PC-9 (cell line): ENCODE measurements around the gene FAIM2. TPM values are rescaled to one million over a fixed set of nuclear protein-coding genes. Genes with fewer than 3 reads are reported as not detected.

Experiments used
- BruUV-seq: library from RNA; stranded (reverse); fragments of 400-500 nt; replicated peaks from 2 replicates; lab custom pipeline; 2021; lab: Mats Ljungman, UMichigan
- CTCF ChIA-PET: fragments of 300-600 bp; sonication (Branson Sonifier 250); formaldehyde crosslinking; loops from one replicate; lab custom pipeline; 2022; ENCODE audit warnings: antibody characterized with exemption; lab: Charles Lee
- POLR2A ChIA-PET: fragments of 300-600 bp; sonication (Branson Sonifier 250); formaldehyde crosslinking; loops from one replicate; lab custom pipeline; 2022; ENCODE audit warnings: antibody characterized with exemption; ENCODE audit not compliant: unreplicated experiment; lab: Charles Lee
- DNase-seq, 2 experiments: peaks; one replicate each; pipeline versions ENCODE4 v3.0.0 to v3.0.0-alpha.2; 2015 to 2022; ENCODE audit warnings: mixed read lengths in 1 of 2
- H2AFZ ChIP-seq: fragments of 200-600 bp; sonication (generic); 2 replicates; pipeline ENCODE4 v1.8.1; 2017; ENCODE audit warnings: antibody characterized with exemption
- H3F3A ChIP-seq: fragments of 200-600 bp; sonication (generic); 2 replicates; pipeline ENCODE4 v1.8.1; 2017; ENCODE audit warnings: antibody characterized with exemption, mild to moderate bottlenecking, low read depth; ENCODE audit not compliant: insufficient read depth
- H3K27ac ChIP-seq: fragments of 200-600 bp; sonication (generic); 2 replicates; pipeline ENCODE4 v1.6.1; 2016; ENCODE audit warnings: mixed run types
- H3K27me3 ChIP-seq: fragments of 200-600 bp; sonication (generic); 2 replicates; pipeline ENCODE4 v1.6.1; 2016; ENCODE audit warnings: low read depth, mixed run types; ENCODE audit not compliant: insufficient read depth
- H3K36me3 ChIP-seq: fragments of 200-600 bp; sonication (generic); 2 replicates; pipeline ENCODE4 v1.6.1; 2016; ENCODE audit warnings: low read depth, mixed run types
- H3K4me1 ChIP-seq: fragments of 200-600 bp; sonication (generic); replicated peaks from 2 replicates; pipeline ENCODE4 v1.6.1; 2016; ENCODE audit warnings: mixed run types; ENCODE audit not compliant: insufficient read depth
- H3K4me2 ChIP-seq: fragments of 200-600 bp; sonication (generic); 2 replicates; pipeline ENCODE4 v1.6.1; 2017; ENCODE audit warnings: mixed run types
- H3K4me3 ChIP-seq: fragments of 200-600 bp; sonication (generic); 2 replicates; pipeline ENCODE4 v1.6.1; 2016; ENCODE audit warnings: mixed run types
- H3K79me2 ChIP-seq: fragments of 200-600 bp; sonication (generic); 2 replicates; pipeline ENCODE4 v1.6.1; 2017; ENCODE audit warnings: low read depth, mixed run types
- H3K9me2 ChIP-seq: fragments of 200-600 bp; sonication (generic); 2 replicates; pipeline ENCODE4 v1.8.1; 2017; ENCODE audit warnings: mild to moderate bottlenecking; ENCODE audit not compliant: insufficient read depth
- H3K9me3 ChIP-seq: fragments of 200-600 bp; sonication (generic); 2 replicates; pipeline ENCODE4 v1.8.1; 2016; ENCODE audit warnings: low read depth; ENCODE audit not compliant: insufficient read depth
- H4K20me1 ChIP-seq: fragments of 200-600 bp; sonication (generic); 2 replicates; pipeline ENCODE4 v1.8.1; 2017; ENCODE audit not compliant: insufficient read depth
- EZH2 ChIP-seq: fragments of 200-600 bp; sonication (generic); IDR thresholded peaks from 2 replicates; pipeline ENCODE4 v1.8.0; 2017; ENCODE audit warnings: antibody characterized with exemption, low read depth
- intact Hi-C: fragments of 100-400 bp; cut with micrococcal nuclease; formaldehyde crosslinking; loops from one replicate; pipeline ENCODE4 v1.10.0; 2022; ENCODE audit not compliant: unreplicated experiment
- total RNA-seq: library from RNA; stranded (reverse); gene quantifications from 2 replicates; pipeline ENCODE4 v1.2.3, GENCODE V29; 2021
- TF ChIP-seq, protein P1 (sequence below): fragments of 200-600 bp; sonication (generic); conservative IDR thresholded peaks from 2 replicates; pipeline ENCODE4 v1.6.1; 2017; ENCODE audit warnings: mixed run types, antibody characterized with exemption, mild to moderate bottlenecking, moderate library complexity

The FAIM2 gene
- total RNA-seq, 1 experiment from 2014 or later: not detected

DNA sequence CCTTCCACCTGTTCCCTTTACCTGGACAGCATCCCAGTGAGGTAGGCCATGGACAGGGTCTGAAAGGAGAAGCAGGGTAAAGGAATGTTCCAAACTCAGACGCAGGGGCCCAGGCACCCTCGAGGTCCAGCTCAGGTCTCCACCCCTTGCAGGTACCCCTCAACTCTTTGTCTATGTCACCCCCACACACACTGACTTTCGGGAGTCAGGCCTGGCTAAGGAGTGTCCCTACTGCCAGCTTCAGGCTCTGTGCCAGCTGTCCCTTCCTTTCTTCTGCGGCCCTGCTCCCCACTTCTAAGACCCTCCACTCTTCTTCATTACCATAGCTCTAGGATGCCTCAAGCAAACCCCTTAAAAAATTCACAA, 13.6 kb downstream of the FAIM2 start:
- DNase-seq: no peak
- H3K9me3 ChIP-seq: no peaks in the 10 kb centered on the region
- H3K4me2 ChIP-seq: no peak overlapping the region
- peaks cover 6% of the 10 kb centered on the region; the same call in 1 of the 2 replicates for H3F3A ChIP-seq
- TF ChIP-seq, protein P1, sequence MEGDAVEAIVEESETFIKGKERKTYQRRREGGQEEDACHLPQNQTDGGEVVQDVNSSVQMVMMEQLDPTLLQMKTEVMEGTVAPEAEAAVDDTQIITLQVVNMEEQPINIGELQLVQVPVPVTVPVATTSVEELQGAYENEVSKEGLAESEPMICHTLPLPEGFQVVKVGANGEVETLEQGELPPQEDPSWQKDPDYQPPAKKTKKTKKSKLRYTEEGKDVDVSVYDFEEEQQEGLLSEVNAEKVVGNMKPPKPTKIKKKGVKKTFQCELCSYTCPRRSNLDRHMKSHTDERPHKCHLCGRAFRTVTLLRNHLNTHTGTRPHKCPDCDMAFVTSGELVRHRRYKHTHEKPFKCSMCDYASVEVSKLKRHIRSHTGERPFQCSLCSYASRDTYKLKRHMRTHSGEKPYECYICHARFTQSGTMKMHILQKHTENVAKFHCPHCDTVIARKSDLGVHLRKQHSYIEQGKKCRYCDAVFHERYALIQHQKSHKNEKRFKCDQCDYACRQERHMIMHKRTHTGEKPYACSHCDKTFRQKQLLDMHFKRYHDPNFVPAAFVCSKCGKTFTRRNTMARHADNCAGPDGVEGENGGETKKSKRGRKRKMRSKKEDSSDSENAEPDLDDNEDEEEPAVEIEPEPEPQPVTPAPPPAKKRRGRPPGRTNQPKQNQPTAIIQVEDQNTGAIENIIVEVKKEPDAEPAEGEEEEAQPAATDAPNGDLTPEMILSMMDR: no peak
- TF ChIP-seq EZH2: no peak
- H3K9me2 ChIP-seq: no peaks in the 10 kb centered on the region
- no peaks in the 10 kb centered on the region for H3K36me3 ChIP-seq
- no peak overlapping the region for H2AFZ ChIP-seq
- H4K20me1 ChIP-seq: no peaks in the 10 kb centered on the region
- ChIA-PET POLR2A (no interaction called here), CTCF (no interaction called here)
- no peaks in the 10 kb centered on the region for H3K79me2 ChIP-seq
- intact Hi-C loops: no loop called here
- H3K4me1 ChIP-seq: peaks cover 13% of the 10 kb centered on the region
- H3K27ac ChIP-seq: no peak overlapping the region
- H3K4me3 ChIP-seq: no peak overlapping the region
- BruUV-seq: no TSS peak
- H3K27me3 ChIP-seq: peaks cover 5% of the 10 kb centered on the region

DNA sequence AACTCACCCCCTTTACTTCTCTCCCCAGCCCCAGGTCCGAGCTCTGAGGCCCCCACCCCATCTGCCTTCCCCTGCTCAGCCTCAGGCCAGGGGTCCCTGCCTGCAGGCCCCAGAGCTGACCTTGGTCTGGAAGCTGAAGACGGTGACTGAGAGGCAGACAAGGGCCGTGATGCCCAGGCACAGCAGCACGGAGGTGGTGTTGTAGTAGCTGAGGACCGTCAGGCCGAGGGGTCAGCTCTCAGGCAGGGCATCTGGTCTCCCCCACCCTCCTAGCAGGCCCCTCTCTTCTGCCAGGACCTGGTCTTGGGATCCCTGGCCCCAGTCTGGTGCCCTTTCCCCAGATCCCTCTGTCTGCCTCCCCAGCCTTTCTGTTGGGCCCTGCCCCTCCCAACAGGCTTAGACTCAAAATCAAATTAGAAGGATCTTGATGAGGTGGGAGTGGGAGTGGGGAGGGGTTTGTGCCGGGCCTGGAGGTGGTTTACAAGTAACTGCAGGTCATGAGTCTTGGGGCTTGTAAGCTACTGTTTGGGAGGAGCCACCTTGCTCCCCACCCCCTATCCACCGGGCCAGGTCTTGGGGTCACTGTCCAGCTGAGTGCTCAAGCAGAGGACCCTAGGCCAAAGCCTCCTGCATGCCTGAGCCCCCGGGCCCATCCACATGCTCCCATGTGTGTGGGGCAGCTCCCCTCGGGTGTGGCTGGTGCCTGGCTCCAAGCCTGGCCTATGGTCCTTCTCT, 14.2 kb downstream of the FAIM2 start:
- H3K79me2 ChIP-seq: no peaks in the 10 kb centered on the region
- H3K4me2 ChIP-seq: no peak overlapping the region
- H3K9me3 ChIP-seq: no peaks in the 10 kb centered on the region
- H3K27ac ChIP-seq: no peak overlapping the region
- no TSS peak for BruUV-seq
- no peak overlapping the region for H3K4me3 ChIP-seq
- H3K9me2 ChIP-seq: no peaks in the 10 kb centered on the region
- intact Hi-C loops: no loop called here
- H4K20me1 ChIP-seq: no peaks in the 10 kb centered on the region
- peaks cover 8% of the 10 kb centered on the region for H3K4me1 ChIP-seq
- no peaks in the 10 kb centered on the region for H3K36me3 ChIP-seq
- H3F3A ChIP-seq: peaks cover under 1% of the 10 kb centered on the region; the same call in 1 of the 2 replicates
- H3K27me3 ChIP-seq: peaks cover 5% of the 10 kb centered on the region
- DNase-seq: no peak
- CTCF ChIA-PET: interaction anchor here (0.6 kb wide), 1 partner anchor 116 kb away, joined by 3 read pairs; no protein-coding TSS in a partner anchor
- no peak for TF ChIP-seq EZH2
- TF ChIP-seq, protein P1: no peak
- no peak overlapping the region for H2AFZ ChIP-seq
- POLR2A ChIA-PET: interaction anchor here (0.6 kb wide), 1 partner anchor 223 kb away, joined by 4 read pairs; no protein-coding TSS in a partner anchor

DNA sequence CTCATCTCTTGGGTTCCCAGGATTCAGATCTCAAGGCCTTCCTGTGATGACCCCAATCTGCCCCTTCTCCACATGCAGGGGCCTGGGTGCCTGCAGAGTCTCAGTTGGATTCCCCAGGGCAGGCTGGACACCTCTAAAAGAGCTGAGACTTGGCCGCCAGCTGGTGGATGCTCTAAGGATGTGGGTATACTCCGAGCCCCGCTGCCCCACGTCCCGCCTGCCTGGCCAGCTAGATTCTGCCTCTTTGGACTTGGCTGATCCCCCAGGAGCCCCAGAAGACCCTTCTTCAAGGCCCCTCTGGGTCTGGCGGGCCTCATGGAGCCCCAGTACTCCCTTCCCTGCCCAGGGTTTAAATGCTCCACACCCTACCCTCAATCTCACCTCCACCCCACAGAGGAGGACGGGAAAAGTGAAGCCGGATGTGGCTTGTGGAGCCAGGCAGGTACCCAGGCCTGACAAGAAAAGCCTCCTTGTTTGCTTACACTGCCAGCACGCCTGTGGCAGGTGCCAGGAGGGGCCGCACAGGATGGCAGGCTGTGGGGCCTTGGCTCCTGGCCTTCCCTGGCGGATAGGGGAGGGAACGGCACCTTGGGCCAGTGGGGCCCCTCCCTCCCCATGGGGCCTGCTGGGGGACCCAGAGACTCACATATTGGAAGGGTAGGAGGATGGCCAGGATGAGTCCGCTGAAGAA, 15.1 kb downstream of the FAIM2 start:
- H3K9me3 ChIP-seq: no peaks in the 10 kb centered on the region
- H2AFZ ChIP-seq: no peak overlapping the region
- H4K20me1 ChIP-seq: no peaks in the 10 kb centered on the region
- no peaks in the 10 kb centered on the region for H3F3A ChIP-seq
- TF ChIP-seq EZH2: no peak
- TF ChIP-seq, protein P1: no peak
- H3K79me2 ChIP-seq: no peaks in the 10 kb centered on the region
- no peaks in the 10 kb centered on the region for H3K9me2 ChIP-seq
- ChIA-PET CTCF (no interaction called here), POLR2A (interaction anchor here (0.6 kb wide), 2 partner anchors 55 to 324 kb away, joined by 3 to 5 read pairs; no protein-coding TSS in a partner anchor)
- no peak for DNase-seq
- no peak overlapping the region for H3K4me2 ChIP-seq
- H3K4me3 ChIP-seq: no peak overlapping the region
- BruUV-seq: no TSS peak
- intact Hi-C loops: no loop called here
- no peaks in the 10 kb centered on the region for H3K36me3 ChIP-seq
- no peaks in the 10 kb centered on the region for H3K4me1 ChIP-seq
- peaks cover 6% of the 10 kb centered on the region for H3K27me3 ChIP-seq
- no peak overlapping the region for H3K27ac ChIP-seq
